Astrocyte of the spinal cord (primary cell): ENCODE measurements around the gene RPS6KA2.
"Not testable (repeated sequence)": the region's sequence is repeated elsewhere in the genome, so short reads cannot be mapped to it uniquely, and the experiment has no call there.

Experiments
- DNase-seq: peaks from one replicate; pipeline ENCODE4 v3.0.0; 2011; ENCODE audit warnings: low read depth, low spot score
- H3K4me3 ChIP-seq: 2 replicates; pipeline ENCODE4 v1.5.1; 2011; ENCODE audit warnings: low read depth, mild to moderate bottlenecking, low read length, moderate library complexity
- in situ Hi-C: cut with HindIII; loops from 2 replicates; pipeline ENCODE4 v1.10.0; 2017; ENCODE audit warnings: low sequenced_read_pairs
- TF ChIP-seq, protein P1 (sequence below): IDR thresholded peaks from 2 replicates; pipeline ENCODE4 v1.5.1; 2012; ENCODE audit warnings: low read depth, mild to moderate bottlenecking, low read length, inconsistent platforms

Gene RPS6KA2

GRCh38 chr6:166366921-166367320 is 260.1 kb downstream of the RPS6KA2 start:
- H3K4me3 ChIP-seq, result no peak overlapping the region
- TF ChIP-seq, protein P1, sequence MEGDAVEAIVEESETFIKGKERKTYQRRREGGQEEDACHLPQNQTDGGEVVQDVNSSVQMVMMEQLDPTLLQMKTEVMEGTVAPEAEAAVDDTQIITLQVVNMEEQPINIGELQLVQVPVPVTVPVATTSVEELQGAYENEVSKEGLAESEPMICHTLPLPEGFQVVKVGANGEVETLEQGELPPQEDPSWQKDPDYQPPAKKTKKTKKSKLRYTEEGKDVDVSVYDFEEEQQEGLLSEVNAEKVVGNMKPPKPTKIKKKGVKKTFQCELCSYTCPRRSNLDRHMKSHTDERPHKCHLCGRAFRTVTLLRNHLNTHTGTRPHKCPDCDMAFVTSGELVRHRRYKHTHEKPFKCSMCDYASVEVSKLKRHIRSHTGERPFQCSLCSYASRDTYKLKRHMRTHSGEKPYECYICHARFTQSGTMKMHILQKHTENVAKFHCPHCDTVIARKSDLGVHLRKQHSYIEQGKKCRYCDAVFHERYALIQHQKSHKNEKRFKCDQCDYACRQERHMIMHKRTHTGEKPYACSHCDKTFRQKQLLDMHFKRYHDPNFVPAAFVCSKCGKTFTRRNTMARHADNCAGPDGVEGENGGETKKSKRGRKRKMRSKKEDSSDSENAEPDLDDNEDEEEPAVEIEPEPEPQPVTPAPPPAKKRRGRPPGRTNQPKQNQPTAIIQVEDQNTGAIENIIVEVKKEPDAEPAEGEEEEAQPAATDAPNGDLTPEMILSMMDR, result no peak
- in situ Hi-C loops, result no loop called here
- no peak for DNase-seq

- in situ Hi-C loops, result no loop called here
- TF ChIP-seq, protein P1, result no peak
- no peak for DNase-seq
- no peak overlapping the region for H3K4me3 ChIP-seq
These were observed 261.2 kb downstream of the RPS6KA2 start for GRCh38 chr6:166365806-166366205.

DNA sequence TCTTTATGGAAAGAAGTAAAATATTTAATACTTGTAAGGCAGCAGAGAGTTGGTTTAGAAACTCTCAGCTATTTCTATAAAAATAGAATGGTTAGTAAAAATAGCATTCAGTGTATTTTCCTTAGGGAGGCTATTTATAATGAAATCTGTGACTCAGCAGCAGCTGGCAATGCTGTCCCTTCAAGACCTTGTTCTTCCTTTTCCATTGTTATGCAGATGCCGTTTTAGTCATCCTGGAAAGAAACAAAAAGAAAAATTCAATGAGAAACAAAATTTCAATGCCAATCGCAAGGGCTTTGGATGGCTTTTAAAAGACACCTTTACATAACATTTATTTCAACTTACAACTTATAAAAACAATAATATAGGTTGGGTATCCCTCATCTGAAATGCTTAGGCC is 261.8 kb downstream of the RPS6KA2 start:
- peak; percentile 75 for DNase-seq
- TF ChIP-seq, protein P1, result no peak
- in situ Hi-C loops, result no loop called here
- H3K4me3 ChIP-seq, result no peak overlapping the region

DNA sequence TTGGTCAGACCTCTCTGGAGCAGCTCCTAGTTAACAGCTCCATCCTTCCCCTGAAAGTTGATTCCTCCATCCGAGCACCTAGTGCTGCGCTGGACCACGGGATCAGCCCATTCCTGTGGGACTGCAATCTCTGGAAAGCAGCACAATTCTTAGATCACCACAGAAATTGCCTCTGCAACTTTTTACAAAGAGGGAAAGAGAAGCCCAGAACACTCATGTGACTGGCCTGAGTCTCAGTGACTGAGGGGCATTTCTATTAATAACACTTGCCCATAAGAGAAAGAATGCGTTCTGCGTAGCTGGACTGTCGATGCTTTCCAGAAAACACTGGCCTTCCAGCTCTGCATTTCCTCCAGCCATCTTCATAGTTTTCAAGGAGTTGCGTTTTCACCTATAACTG is 262.6 kb downstream of the RPS6KA2 start:
- DNase-seq, result no peak

GRCh38 chr6:166362427-166362826 is 264.6 kb downstream of the RPS6KA2 start:
- H3K4me3 ChIP-seq, DNase-seq, in situ Hi-C loops: not testable (repeated sequence)

More for the DNA sequence above, 262.6 kb downstream of the RPS6KA2 start:
- no peak overlapping the region for H3K4me3 ChIP-seq
- TF ChIP-seq, protein P1, result no peak
- in situ Hi-C loops, result no loop called here

DNA sequence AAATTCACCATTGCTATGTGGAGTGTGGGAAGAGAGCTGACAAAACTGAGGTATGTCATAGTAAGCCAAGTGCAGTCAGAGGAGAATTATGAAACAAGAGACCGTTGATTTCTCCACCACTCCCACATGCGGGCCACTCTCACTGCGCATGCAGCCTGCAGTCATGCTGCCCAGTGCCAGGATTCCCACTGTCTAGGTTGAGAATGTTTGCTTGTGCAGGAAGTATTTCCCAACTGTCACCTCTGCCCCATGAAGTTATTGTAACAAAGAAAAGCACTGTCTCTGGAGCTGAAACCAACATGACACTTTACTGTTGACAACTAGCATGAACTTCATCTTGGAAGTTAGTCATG is 266.0 kb downstream of the RPS6KA2 start:
- no peak overlapping the region for H3K4me3 ChIP-seq
- peak; percentile 72 for DNase-seq
- in situ Hi-C loops, result no loop called here
- TF ChIP-seq, protein P1, result no peak

GRCh38 chr6:166360243-166361076 is 266.6 kb downstream of the RPS6KA2 start:
- no peak overlapping the region for H3K4me3 ChIP-seq
- in situ Hi-C loops, result no loop called here
- TF ChIP-seq, protein P1, result no peak
- DNase-seq, result peak; percentile 71
